Measurements from ENCODE around the gene GRIN2C.
"Not testable (repeated sequence)": the region's sequence is repeated elsewhere in the genome, so short reads cannot be mapped to it uniquely, and the experiment has no call there.

The GRIN2C gene

GRCh38 chr17:74859459-74860228 lies at the start of gene GRIN2C:
TSS of gene GRIN2C (minus strand) at chr17:74859885. CDS start at chr17:74855092, 4,793 bp downstream.
- no peak for TF ChIP-seq CTCF (IDR thresholded peaks at IDR 0.05; ENCODE audit: low read depth, low read length)
- no peak within 1 kb of the TSS for H3K4me3 ChIP-seq (ENCODE audit: low read depth, low read length)

DNA sequence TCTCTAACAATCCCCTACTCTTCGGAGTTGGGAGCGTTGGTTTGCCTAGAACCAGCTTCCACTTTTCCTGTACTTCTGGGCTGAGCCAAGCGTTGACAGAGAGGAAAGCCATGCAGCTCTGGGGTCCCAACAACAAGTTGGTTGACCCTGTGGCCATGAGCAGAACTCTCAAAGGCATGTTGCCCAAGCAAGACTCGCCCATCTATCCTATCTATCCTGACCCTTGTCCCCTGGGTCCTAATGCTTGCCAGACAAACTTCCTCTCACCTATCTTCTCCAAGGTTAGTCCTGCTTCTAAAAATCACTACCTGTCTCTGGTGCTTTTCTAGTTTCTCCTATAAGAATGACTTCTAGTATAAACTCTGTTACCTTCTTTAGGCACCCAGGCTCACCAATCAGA lies 49.4 kb upstream of the GRIN2C start:
- not testable (repeated sequence) for H3K4me3 ChIP-seq (ENCODE audit: low read depth, low read length)

GRCh38 chr17:74907012-74907411 lies 47.3 kb upstream of the GRIN2C start:
- TF ChIP-seq CTCF (IDR thresholded peaks at IDR 0.05; ENCODE audit: low read depth, low read length): no peak
- H3K4me3 ChIP-seq (ENCODE audit: low read depth, low read length): no peak overlapping the region

- not testable (repeated sequence) for H3K4me3 ChIP-seq (ENCODE audit: low read depth, low read length)
These were observed 46.6 kb upstream of the GRIN2C start for GRCh38 chr17:74906214-74906793.

GRCh38 chr17:74904687-74905409 lies 45.2 kb upstream of the GRIN2C start:
- TF ChIP-seq CTCF (IDR thresholded peaks at IDR 0.05; ENCODE audit: low read depth, low read length): no peak
- H3K4me3 ChIP-seq (ENCODE audit: low read depth, low read length): no peak overlapping the region

DNA sequence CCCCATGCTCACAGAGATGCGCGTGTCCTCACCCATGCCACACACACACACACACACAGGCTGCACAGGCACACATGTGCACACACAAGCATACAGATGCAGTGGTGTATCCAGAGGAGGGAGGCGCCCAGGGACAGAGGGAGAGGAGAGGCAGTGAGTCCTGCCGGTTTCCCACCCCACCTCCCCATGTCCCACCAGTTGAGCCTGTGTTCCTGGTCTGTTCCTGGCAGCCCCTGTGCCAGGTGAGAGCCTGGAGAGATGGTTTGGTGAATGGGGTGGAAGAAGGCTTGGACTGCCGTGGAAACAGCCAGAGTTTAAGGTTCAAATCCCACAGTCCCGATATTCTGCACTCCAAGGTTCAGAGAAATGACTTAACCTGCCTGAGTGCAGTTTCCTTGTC lies 44.0 kb upstream of the GRIN2C start:
- no peak for TF ChIP-seq CTCF (IDR thresholded peaks at IDR 0.05; ENCODE audit: low read depth, low read length)
- no peak overlapping the region for H3K4me3 ChIP-seq (ENCODE audit: low read depth, low read length)

GRCh38 chr17:74903034-74903433 lies 43.3 kb upstream of the GRIN2C start:
- TF ChIP-seq CTCF (IDR thresholded peaks at IDR 0.05; ENCODE audit: low read depth, low read length): no peak
- no peak overlapping the region for H3K4me3 ChIP-seq (ENCODE audit: low read depth, low read length)
